ENCODE results near the gene DNASE2.

- no peak for TF ChIP-seq CTCF (conservative IDR thresholded peaks at IDR 0.05 in 1 of 2, IDR thresholded peaks at IDR 0.05 in 1 of 2; ENCODE audit: low read depth in 1 of 2, low read length in 2 of 2)
- TF ChIP-seq EZH2 (IDR thresholded peaks at IDR 0.05; ENCODE audit: low read length, missing control alignments) = no peak
Observed at GRCh38 chr19:12884627-12884925, 3.3 kb upstream of the DNASE2 start.
